ENCODE results near the gene DIP2C.
"Not testable (repeated sequence)": the region's sequence is repeated elsewhere in the genome, so short reads cannot be mapped to it uniquely, and the experiment has no call there.

Gene DIP2C

GRCh38 chr10:283140-283479 is 406.4 kb downstream of the DIP2C start:
- no peak for DNase-seq

- DNase-seq, result no peak
These were observed 407.0 kb downstream of the DIP2C start for GRCh38 chr10:282294-283139.

- DNase-seq, result no peak
These were observed 409.8 kb downstream of the DIP2C start for GRCh38 chr10:279655-280054.

GRCh38 chr10:279232-279631 is 410.2 kb downstream of the DIP2C start:
- DNase-seq, result no peak

DNA sequence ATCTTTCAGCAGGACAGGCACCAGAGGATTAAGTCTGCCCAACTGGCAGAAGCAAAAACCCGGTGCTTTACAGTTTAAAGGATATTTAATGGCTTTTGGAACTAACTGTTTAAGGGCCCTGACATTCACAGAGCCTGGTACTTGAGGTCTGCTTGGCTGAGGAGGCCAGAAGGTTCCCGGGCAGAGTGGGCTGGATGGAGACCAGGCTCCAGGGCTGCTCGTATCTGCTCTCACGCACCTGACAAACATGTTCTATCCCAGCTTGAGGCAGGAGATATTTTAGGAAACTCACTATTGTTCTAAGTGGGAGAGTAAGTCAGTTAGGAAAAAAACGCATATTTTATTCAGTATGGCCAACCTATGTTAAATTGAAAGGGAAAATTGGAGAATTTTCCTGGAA is 410.8 kb downstream of the DIP2C start:
- DNase-seq, result no peak

DNA sequence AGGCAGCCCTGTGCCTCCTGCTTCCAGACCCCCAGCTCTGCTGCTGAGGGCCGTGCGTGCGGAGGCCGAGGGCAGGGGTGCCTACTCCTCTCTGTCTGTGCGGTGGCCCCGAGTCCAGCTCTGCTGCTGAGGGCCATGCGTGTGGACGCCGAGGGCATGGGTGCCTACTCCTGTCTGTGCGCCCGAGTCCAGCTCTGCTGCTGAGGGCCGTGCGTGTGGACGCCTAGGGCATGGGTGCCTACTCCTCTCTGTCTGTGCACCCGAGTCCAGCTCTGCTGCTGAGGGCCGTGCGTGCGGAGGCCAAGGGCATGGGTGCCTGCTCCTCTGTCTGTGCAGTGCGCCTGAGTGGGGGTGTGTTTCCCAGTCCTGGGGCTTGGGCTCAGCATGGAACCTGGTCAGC is 411.5 kb downstream of the DIP2C start:
- no peak for DNase-seq

DNA sequence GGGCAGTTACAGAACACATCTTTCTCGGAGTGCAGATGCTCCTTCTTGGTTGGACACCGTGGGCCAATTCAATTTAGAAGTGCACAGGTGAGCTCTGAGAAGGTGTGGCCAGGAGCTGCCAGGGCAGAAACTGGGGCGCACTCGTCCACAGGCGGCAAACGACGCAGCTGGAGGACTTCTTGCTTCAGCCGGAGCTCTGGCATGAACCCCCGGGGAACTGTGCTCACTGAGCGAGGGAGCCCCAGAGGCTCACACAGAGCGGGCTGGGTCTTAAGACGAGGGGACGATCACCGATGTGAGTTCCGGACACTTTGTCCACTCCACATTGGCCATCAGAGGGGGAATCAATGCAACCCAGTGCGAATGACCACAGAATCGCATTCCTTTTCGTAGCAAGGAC is 413.8 kb downstream of the DIP2C start:
- DNase-seq, result no peak

DNA sequence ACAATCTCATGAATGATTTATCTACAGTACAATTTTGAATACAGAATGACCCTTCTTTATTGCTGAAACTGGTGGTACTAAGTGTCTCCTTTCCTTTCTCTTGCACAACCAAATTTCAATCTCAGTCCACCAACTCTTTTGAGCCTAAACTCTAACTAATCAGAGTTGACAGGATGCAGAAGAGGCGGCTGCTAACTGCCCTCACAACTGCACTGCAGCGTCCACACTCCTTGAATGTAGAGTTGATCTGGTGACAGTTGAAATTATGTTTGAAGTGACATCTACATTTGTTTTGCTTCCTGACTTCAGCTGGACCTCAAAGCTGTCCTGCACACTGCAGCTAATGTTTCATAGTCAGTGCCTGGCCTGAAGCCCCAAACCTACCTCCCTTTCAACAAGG is 414.6 kb downstream of the DIP2C start:
- DNase-seq, result no peak

- DNase-seq, result no peak
These were observed 416.4 kb downstream of the DIP2C start for GRCh38 chr10:273088-273487.

GRCh38 chr10:271722-272121 is 417.7 kb downstream of the DIP2C start:
- DNase-seq, result no peak

- DNase-seq, result no peak
These were observed 418.3 kb downstream of the DIP2C start for GRCh38 chr10:271201-271600.

GRCh38 chr10:269440-270074 is 419.9 kb downstream of the DIP2C start:
- no peak for DNase-seq

DNA sequence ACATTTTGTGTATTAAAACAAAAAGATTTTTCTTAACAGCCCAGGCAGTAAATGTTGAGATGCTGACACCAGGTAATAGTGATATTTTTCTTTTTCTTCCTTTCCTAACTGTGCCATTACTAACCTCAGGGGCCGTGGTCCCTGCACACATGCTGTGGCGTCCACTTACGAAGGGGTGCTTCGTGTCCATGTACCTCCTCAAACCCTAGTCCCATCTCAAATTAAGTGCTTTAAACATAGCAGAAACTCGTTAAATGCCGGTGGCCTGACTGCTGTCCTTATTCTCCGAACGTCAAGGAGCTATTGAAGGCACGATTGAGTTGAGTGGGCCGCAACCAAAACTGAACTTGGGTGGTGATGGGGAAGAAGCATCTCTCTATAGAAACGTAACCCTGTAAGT is 421.8 kb downstream of the DIP2C start:
- DNase-seq, result no peak

DNA sequence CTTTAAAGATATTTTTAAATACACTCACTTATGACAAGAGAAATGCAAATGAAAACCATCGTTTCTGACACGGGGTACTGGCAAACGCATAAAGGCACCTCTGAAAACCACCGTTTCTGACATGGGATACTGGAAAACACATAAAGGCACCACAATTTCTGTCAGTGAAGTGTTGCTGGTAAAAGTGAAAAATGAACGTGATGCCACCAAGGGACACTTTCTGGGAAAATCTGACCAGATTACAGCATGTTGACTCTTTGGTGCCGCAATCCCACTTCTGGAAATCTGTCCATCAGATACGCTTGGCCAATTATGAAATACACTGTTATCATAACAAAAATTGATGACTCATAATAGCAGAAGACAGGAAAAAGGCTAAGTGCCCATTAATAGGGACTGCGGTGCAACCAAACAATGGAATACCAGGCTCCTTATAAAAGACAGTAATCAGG is 422.5 kb downstream of the DIP2C start:
- no peak for DNase-seq

GRCh38 chr10:265816-266588 is 423.5 kb downstream of the DIP2C start:
- not testable (repeated sequence) for DNase-seq

DNA sequence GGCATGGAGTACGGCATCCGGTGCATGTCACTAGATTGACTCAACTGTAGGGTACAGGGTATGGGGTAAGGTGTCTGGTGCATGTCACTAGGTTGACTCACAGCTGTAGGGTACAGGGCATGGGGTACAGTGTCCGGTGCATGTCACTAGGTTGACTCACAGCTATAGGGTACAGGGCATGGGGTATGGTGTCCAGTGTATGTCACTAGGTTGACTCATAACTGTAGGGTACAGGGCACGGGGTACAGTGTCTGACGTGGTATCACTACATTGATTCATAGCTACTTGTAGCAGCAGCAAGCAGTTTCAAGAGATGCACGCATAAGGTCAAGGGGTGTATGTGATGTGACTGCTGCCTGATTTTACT is 424.4 kb downstream of the DIP2C start:
- DNase-seq, result not testable (repeated sequence)

DNA sequence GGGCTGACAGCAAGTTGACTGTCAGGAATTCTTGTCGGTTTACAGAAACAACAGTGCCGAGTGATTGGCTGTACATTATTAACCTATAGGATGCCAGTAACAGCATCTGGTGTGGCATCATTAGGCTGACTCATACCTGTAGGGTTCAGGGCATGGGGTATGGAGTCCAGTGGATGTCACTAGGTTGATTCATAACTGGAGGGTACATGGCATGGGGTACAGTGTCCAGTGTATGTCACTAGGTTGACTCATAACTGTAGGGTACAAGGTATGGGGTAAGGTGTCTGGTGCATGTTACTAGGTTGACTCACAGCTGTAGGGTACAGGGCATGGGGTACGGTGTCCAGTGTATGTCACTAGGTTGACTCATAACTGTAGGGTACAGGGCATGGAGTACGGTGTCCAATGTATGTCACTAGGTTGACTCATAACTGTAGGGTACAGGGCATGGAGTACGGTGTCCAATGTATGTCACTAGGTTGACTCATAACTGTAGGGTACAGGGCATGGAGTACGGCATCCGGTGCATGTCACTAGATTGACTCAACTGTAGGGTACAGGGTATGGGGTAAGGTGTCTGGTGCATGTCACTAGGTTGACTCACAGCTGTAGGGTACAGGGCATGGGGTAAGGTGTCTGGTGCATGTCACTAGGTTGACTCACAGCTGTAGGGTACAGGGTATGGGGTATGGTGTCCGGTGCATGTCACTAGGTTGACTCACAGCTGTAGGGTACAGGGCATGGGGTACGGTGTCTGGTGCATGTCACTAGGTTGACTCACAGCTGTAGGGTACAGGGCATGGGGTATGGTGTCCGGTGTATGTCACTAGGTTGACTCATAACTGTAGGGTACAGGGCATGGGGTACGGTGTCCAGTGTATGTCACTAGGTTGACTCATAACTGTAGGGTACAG is 425.1 kb downstream of the DIP2C start:
- not testable (repeated sequence) for DNase-seq

DNA sequence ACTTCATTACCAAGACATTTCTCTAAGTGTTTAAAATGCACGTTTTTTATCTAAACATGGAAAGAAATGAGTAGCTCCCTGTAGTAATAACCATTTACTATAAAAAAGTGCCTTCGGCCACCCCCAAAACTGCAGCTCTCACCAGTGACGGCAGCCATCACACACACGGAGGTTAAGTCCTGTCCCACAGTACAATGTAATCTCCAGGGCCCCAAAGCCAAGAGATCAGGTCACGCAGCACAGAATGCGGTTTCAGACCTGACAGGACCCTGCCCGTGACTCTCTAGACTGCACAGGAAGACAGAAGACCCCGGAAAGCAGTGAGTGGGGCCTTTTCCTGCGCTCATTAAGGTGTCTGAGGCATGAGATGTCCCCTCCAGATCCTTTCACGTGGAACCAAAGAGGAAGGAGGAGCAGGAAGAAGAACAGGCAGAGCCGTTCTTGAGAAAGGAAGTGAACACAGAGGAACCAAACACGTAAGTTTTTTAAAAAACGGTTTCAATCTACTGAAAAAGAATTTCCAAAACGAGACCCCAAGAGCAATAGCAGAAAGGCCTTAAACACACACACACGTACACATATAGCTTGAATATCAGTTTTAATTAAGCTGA is 428.5 kb downstream of the DIP2C start:
- no peak for DNase-seq

GRCh38 chr10:251982-252582 is 437.4 kb downstream of the DIP2C start:
- no peak for DNase-seq

GRCh38 chr10:248307-248706 is 441.2 kb downstream of the DIP2C start:
- DNase-seq, result no peak

DNA sequence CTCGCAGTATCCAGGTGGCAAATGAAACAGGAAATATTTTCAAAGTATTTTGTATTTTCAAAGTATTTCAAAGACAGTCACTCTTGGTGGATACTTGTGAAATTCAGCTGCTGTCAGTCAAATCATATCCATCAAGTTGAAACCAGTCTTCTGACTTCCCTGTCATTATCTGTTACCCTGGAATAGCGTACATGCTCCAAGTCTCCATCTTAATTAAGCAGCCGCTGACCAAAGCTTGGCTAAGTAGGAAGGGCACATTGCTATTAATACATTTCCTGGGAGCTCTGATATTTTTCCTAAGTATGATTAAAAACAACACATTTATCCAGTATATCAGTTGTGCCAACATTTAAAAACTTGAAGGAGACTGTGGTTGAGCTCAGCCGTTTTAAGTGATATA is 442.0 kb downstream of the DIP2C start:
- no peak for DNase-seq

- no peak for DNase-seq
These were observed 443.0 kb downstream of the DIP2C start for GRCh38 chr10:246431-246830.

All from NCI-H446 treated with DMSO at 0.1 percent for 48 hours (cell line).